Measurements from ENCODE around the gene MFSD11. TPM values are rescaled to one million over a fixed set of nuclear protein-coding genes. Genes with fewer than 3 reads are reported as not detected.

MFSD11 gene
- total and polyA plus RNA-seq, 2 of the 4 experiments (the other 2 are of a cell fraction): 12.3 to 16.1 TPM

DNA sequence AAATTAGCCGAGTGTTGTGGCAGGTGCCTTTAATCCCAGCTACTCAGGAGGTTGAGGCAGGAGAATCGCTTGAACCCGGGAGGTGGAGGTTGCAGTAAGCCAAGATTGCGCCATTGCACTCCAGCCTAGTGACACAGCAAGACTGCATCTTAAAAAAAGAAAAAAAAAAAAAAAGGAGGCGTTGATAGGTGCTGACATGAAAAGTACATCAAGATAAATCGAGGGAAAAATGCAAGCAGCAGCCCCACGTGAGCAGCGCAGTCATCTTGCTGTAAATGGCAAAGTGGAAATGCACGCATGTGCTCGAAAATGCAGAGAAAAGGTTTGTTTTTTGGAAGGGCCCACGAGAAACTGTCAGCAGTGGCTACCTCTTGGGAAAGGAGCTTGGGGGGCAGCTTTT is 48.1 kb upstream of the MFSD11 start:
- H3K18ac ChIP-seq (ENCODE audit: low read depth, low read length): no peak overlapping the region
- intact Hi-C loops (cut with micrococcal nuclease) (loop anchor here (10.0 kb wide), 1 partner anchor 1915 kb away; no protein-coding TSS in a partner anchor), in situ Hi-C loops (cut with MboI; ENCODE audit: low sequenced_read_pairs) (no loop called here), dilution Hi-C loops (cut with HindIII; ENCODE audit: low sequenced_read_pairs, unreplicated experiment) (no loop called here)
- H3K9ac ChIP-seq (ENCODE audit: low read depth, low read length): no peak overlapping the region
- no peak overlapping the region for H3K27ac ChIP-seq (ENCODE audit: insufficient read depth, low read length)
- H2AFZ ChIP-seq (replicated peaks; ENCODE audit: low read length, poor library complexity): no peak overlapping the region
- no peak overlapping the region for H4K91ac ChIP-seq (ENCODE audit: insufficient read depth, low read depth, low read length)
- no peak overlapping the region for H2BK15ac ChIP-seq (ENCODE audit: low read depth, low read length)
- H3K9me3 ChIP-seq (ENCODE audit: control insufficient read depth, insufficient read depth, low read length): no peaks in the 10 kb centered on the region
- H3K4me3 ChIP-seq (ENCODE audit: insufficient read depth, low read depth, low read length): no peak overlapping the region
- no peak for ATAC-seq (ENCODE audit: low read depth)
- H2AK5ac ChIP-seq (ENCODE audit: low read depth, low read length): no peak overlapping the region
- no peak overlapping the region for H3K4me2 ChIP-seq (ENCODE audit: low read depth, low read length)
- POLR2A ChIA-PET (ENCODE audit: unreplicated experiment): no interaction called here
- no peak for DNase-seq
- peaks cover 33% of the 10 kb centered on the region for H3K9me1 ChIP-seq (ENCODE audit: insufficient read depth, low read length)
- H2BK20ac ChIP-seq (ENCODE audit: low read depth, low read length): no peak overlapping the region
- H4K20me1 ChIP-seq (ENCODE audit: insufficient read depth, low read length): peaks cover 43% of the 10 kb centered on the region; the same call in 1 of the 2 replicates
- H3K14ac ChIP-seq (replicated peaks; ENCODE audit: low read depth, low read length): no peak overlapping the region
- H3K36me3 ChIP-seq (ENCODE audit: control insufficient read depth, insufficient read depth, low read length): peaks cover 23% of the 10 kb centered on the region
- H2AK9ac ChIP-seq (replicated peaks; ENCODE audit: low read depth, low read length, poor library complexity): no peak overlapping the region
- peaks cover 26 to 80% of the 10 kb centered on the region in 2 experiments for H3K79me1 ChIP-seq (ENCODE audit: low read depth in 1 of 2, low read length in 2 of 2)
- no peak overlapping the region for H2BK120ac ChIP-seq (ENCODE audit: low read depth, low read length)
- H3K4me1 ChIP-seq (ENCODE audit: control insufficient read depth, insufficient read depth, low read length): peaks cover 23% of the 10 kb centered on the region
- TF ChIP-seq RFX5 (IDR thresholded peaks at IDR 0.05; ENCODE audit: low read depth, low read length): no peak
- TF ChIP-seq RCOR1 (IDR thresholded peaks at IDR 0.05; ENCODE audit: insufficient replicate concordance, low read length): no peak
- TF ChIP-seq, protein P1, sequence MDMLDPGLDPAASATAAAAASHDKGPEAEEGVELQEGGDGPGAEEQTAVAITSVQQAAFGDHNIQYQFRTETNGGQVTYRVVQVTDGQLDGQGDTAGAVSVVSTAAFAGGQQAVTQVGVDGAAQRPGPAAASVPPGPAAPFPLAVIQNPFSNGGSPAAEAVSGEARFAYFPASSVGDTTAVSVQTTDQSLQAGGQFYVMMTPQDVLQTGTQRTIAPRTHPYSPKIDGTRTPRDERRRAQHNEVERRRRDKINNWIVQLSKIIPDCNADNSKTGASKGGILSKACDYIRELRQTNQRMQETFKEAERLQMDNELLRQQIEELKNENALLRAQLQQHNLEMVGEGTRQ (IDR thresholded peaks at IDR 0.05; ENCODE audit: low read depth, low read length): no peak
- TF ChIP-seq FOS (IDR thresholded peaks at IDR 0.05; ENCODE audit: low read depth, low read length): no peak
- no peak for TF ChIP-seq MXI1 (IDR thresholded peaks at IDR 0.05; ENCODE audit: borderline replicate concordance, low read depth, low read length)
- TF ChIP-seq CEBPB (IDR thresholded peaks at IDR 0.05; ENCODE audit: low read depth, low read length): no peak
- no peak for TF ChIP-seq NFE2L2 (IDR thresholded peaks at IDR 0.05; ENCODE audit: low read depth, low read length)
- no peak for TF ChIP-seq SMC3 (IDR thresholded peaks at IDR 0.05; ENCODE audit: low read depth, low read length)
- TF ChIP-seq, protein P2, sequence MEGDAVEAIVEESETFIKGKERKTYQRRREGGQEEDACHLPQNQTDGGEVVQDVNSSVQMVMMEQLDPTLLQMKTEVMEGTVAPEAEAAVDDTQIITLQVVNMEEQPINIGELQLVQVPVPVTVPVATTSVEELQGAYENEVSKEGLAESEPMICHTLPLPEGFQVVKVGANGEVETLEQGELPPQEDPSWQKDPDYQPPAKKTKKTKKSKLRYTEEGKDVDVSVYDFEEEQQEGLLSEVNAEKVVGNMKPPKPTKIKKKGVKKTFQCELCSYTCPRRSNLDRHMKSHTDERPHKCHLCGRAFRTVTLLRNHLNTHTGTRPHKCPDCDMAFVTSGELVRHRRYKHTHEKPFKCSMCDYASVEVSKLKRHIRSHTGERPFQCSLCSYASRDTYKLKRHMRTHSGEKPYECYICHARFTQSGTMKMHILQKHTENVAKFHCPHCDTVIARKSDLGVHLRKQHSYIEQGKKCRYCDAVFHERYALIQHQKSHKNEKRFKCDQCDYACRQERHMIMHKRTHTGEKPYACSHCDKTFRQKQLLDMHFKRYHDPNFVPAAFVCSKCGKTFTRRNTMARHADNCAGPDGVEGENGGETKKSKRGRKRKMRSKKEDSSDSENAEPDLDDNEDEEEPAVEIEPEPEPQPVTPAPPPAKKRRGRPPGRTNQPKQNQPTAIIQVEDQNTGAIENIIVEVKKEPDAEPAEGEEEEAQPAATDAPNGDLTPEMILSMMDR (conservative IDR thresholded peaks at IDR 0.05; ENCODE audit: low read depth, low read length): no peak
- TF ChIP-seq MAZ (IDR thresholded peaks at IDR 0.05; ENCODE audit: borderline replicate concordance, low read depth, low read length): no peak
- TF ChIP-seq RAD21 (IDR thresholded peaks at IDR 0.05; ENCODE audit: low read length): no peak
- TF ChIP-seq MAFK (IDR thresholded peaks at IDR 0.05; ENCODE audit: low read depth, low read length): no peak
- no peak for TF ChIP-seq CHD1 (IDR thresholded peaks at IDR 0.05; ENCODE audit: low read depth, low read length)
- TF ChIP-seq POLR2A (IDR thresholded peaks at IDR 0.05; ENCODE audit: low read depth, low read length): no peak
- TF ChIP-seq, protein P3, sequence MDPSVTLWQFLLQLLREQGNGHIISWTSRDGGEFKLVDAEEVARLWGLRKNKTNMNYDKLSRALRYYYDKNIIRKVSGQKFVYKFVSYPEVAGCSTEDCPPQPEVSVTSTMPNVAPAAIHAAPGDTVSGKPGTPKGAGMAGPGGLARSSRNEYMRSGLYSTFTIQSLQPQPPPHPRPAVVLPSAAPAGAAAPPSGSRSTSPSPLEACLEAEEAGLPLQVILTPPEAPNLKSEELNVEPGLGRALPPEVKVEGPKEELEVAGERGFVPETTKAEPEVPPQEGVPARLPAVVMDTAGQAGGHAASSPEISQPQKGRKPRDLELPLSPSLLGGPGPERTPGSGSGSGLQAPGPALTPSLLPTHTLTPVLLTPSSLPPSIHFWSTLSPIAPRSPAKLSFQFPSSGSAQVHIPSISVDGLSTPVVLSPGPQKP (IDR thresholded peaks at IDR 0.05; ENCODE audit: borderline replicate concordance, low read depth, low read length): no peak
- no peak for TF ChIP-seq BHLHE40 (IDR thresholded peaks at IDR 0.05; ENCODE audit: low read depth, low read length)
- H3K56ac ChIP-seq (ENCODE audit: extremely low read depth, insufficient read depth, low read length): no peak overlapping the region
- no peak overlapping the region for H3K4ac ChIP-seq (ENCODE audit: low read depth, low read length)
- no peaks in the 10 kb centered on the region for H3K27me3 ChIP-seq (ENCODE audit: control insufficient read depth, insufficient read depth, low read length)
- H4K5ac ChIP-seq (ENCODE audit: low read depth, low read length): no peak overlapping the region
- H3K23ac ChIP-seq (ENCODE audit: low read depth, low read length): no peak overlapping the region
- no TSS peak for BruUV-seq (replicated peaks)
- 96% methylated on average over 3 of the region's 11 CpGs; no CpG with 5 or more reads in 1 of the 2 experiments for WGBS, 2 experiments (ENCODE audit: extremely low coverage in 2 of 2, insufficient read length in 1 of 2)
- H2BK5ac ChIP-seq (ENCODE audit: low read depth, low read length, poor library complexity, severe bottlenecking): no peak overlapping the region
- CTCF ChIA-PET: no interaction called here
- no peak overlapping the region; a peak in 1 of 4 replicates for H4K8ac ChIP-seq (ENCODE audit: low read depth in 2 of 2, low read length in 2 of 2)

Measured in IMR-90 (cell line).